Fibroblast of the aortic adventitia (primary cell): ENCODE data around the gene WIPI1. TPM values are rescaled to one million over a fixed set of nuclear protein-coding genes. Genes with fewer than 3 reads are reported as not detected.
A peak's percentile ranks its signal among the peaks of the same experiment; 100 is the strongest.

ENCODE experiments used
- DNase-seq: peaks from one replicate; pipeline ENCODE4 v3.0.0-alpha.2; 2010; ENCODE audit warnings: low read depth
- H3K4me3 ChIP-seq: 2 replicates; pipeline ENCODE4 v1.5.1; 2011; ENCODE audit warnings: low read depth, mild to moderate bottlenecking, control low read depth, low read length, moderate library complexity
- total RNA-seq: library from RNA; depleted of rRNA; stranded (reverse); fragments of >200 nt; gene quantifications from 2 replicates; pipeline ENCODE4 v1.2.3, GENCODE V29; 2012; ENCODE audit warnings: low replicate concordance
- TF ChIP-seq, protein P1 (sequence below): IDR thresholded peaks from 2 replicates; pipeline ENCODE4 v1.5.1; 2011; ENCODE audit warnings: mild to moderate bottlenecking, low read length, control low read depth, inconsistent platforms; ENCODE audit not compliant: insufficient read depth

Gene WIPI1, protein sequence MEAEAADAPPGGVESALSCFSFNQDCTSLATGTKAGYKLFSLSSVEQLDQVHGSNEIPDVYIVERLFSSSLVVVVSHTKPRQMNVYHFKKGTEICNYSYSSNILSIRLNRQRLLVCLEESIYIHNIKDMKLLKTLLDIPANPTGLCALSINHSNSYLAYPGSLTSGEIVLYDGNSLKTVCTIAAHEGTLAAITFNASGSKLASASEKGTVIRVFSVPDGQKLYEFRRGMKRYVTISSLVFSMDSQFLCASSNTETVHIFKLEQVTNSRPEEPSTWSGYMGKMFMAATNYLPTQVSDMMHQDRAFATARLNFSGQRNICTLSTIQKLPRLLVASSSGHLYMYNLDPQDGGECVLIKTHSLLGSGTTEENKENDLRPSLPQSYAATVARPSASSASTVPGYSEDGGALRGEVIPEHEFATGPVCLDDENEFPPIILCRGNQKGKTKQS
- 78.1 and 84.9 TPM in 2 replicates for total RNA-seq

DNA sequence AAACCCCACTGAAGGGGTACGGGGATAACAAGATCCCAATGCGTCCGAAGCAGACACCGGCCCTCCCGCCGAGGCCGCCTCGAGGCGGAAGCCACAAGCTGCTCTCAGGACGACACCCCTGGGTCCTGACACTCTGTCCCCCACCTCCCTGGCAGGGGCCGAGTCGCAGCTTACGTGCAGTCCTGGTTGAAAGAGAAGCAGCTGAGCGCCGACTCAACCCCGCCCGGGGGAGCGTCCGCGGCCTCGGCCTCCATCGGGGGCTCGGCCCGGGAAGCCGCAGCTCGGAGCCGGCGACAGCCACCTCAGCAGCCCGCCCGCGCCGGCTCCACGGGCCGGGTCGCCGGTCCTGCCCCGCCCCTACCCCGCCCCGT lies at the start of gene WIPI1:
Gene WIPI1 (minus strand): TSS at position 329 of the 371 bp plus-strand sequence. CDS start 75 bp downstream, at position 254.
- H3K4me3 ChIP-seq, result peak within 1 kb of the TSS; percentile 86
- TF ChIP-seq, protein P1, sequence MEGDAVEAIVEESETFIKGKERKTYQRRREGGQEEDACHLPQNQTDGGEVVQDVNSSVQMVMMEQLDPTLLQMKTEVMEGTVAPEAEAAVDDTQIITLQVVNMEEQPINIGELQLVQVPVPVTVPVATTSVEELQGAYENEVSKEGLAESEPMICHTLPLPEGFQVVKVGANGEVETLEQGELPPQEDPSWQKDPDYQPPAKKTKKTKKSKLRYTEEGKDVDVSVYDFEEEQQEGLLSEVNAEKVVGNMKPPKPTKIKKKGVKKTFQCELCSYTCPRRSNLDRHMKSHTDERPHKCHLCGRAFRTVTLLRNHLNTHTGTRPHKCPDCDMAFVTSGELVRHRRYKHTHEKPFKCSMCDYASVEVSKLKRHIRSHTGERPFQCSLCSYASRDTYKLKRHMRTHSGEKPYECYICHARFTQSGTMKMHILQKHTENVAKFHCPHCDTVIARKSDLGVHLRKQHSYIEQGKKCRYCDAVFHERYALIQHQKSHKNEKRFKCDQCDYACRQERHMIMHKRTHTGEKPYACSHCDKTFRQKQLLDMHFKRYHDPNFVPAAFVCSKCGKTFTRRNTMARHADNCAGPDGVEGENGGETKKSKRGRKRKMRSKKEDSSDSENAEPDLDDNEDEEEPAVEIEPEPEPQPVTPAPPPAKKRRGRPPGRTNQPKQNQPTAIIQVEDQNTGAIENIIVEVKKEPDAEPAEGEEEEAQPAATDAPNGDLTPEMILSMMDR, result no peak
- peak; percentile 23 for DNase-seq

DNA sequence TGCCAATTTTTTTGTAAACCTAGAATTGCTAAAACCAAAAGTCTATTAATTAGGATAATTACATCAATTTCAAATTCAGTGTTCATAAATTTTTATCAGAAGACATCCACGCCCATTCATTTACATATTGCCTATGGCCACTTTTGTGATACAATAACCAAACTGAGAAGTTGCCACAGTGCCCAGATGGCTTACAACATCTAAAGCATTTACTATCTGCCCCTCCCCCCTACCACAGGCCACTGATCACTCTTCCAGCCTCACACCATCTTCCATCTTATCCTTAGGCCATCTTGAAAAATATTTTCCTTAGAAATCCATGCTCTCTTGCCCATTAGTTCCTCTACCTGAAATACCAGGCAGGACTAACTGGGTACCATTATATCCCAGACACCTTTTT lies 48.7 kb upstream of the WIPI1 start:
- TF ChIP-seq, protein P1, result no peak
- DNase-seq, result no peak

DNA sequence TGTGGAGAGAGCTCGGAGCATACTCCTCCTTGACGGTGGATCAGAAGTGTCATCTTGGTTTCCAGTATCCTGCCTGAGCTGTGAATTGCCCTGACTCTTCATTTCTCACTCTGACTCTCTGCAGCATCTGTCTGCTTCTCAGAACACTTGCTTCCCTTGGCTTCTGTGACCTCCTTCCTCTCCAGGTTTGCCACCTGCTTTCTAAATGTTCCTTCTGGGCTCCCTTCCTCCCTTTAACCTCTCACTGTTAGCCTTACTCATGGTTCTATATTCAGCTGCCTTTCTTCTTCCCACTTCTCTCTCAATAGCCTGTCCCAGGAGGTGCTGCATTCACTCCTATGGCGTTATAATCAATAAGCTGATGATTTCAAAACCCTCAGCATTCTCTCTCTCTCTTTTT lies 43.8 kb upstream of the WIPI1 start:
- TF ChIP-seq, protein P1, result no peak
- no peak overlapping the region for H3K4me3 ChIP-seq
- DNase-seq, result no peak

More for the DNA sequence above, 48.7 kb upstream of the WIPI1 start:
- no peak overlapping the region for H3K4me3 ChIP-seq

DNA sequence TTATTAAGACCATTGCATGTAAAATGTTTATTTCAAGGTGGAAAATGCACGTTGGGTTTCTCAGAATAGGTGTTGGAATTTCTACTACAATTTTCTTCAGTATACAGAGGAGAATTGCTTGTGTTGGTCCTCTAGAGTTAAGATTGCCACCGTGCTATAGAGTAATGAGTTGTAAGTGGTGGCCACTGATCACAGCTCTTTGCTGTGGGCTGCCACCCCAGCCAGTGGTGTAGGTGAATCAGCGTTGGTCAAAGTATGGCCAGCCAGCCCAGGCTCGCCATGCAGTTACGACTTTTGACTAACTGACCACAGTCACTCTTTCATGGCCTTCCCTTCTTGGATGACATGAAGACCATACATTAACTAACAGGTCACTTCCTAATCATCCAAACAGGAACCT lies 42.3 kb upstream of the WIPI1 start:
- DNase-seq, result no peak
- no peak overlapping the region for H3K4me3 ChIP-seq
- TF ChIP-seq, protein P1, result no peak

DNA sequence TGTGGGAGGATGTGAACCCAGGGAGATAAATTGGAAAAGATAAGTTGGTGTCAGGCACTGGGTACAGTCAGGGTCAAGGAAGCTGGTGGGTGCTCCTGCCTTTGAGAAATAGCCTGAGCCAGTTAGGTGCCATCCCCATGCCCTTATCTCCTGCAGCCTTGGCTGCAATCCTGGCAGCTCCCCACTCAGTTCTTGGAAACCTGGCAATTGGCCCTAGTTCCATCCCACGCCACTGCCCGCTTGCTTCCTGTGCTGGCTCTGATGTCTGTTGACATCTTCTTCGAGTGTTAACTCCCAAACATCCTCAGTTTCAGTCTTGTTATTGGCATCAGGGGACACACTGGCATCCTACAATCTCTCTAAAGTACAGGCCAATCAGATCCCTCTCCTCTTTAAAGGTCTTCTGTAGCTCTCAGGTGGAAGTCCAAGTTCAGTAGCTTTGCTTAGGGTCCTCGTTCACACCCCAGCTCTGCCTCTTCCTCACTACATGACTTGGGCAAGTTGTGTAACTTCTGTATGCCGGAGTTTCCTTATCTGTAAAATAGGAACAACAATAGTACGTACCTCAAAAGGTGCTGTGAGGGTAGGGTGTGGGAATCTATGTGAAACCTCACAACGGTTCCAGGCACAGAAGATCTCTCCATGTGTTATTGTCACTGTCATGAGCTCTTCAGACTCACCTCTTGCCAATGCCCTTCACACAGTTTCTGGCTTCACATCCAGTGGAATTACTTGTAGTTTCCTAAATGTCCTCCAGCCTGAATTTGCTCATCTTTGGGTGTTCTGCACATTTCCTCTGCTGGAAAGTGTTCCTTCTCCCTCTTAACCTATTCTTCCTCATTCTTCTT lies 41.4 kb upstream of the WIPI1 start:
- TF ChIP-seq, protein P1, result no peak
- no peak overlapping the region for H3K4me3 ChIP-seq
- DNase-seq, result no peak

DNA sequence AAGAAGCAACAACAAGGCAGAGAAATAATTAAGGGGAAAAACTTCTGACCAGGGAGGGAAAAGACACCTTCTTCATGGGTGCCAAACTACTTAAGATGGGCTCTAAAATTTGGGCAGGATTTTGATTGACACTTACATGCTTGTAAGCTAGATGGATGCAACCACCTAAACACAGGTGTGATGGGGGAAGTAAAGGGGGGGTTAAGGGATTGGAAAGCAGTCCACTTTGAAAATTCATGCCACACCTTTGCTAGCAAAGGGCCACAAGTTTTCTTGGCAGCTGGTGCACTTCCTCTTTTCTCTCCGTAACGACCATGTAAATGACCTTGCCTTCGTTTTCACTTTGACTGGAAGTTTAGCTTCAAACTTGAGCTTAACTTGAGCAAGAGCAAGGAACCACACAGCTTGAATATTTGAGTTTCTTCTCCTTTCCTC lies 40.6 kb upstream of the WIPI1 start:
- H3K4me3 ChIP-seq, result no peak overlapping the region
- TF ChIP-seq, protein P1, result no peak
- no peak for DNase-seq
